Epidermal melanocyte (primary cell): ENCODE measurements around the gene SKI.
A peak's percentile ranks its signal among the peaks of the same experiment; 100 is the strongest.
"Not testable (repeated sequence)": the region's sequence is repeated elsewhere in the genome, so short reads cannot be mapped to it uniquely, and the experiment has no call there.

Experiments used
- DNase-seq: peaks from one replicate; pipeline ENCODE4 v3.0.0; 2011; ENCODE audit warnings: low spot score; ENCODE audit not compliant: insufficient read length

SKI gene

GRCh38 chr1:2291577-2291976 lies 63.5 kb downstream of the SKI start:
- DNase-seq, result no peak

GRCh38 chr1:2292725-2293450 lies 64.8 kb downstream of the SKI start:
- DNase-seq, result no peak

- no peak for DNase-seq
Observed at GRCh38 chr1:2294033-2294724, 66.1 kb downstream of the SKI start.

- DNase-seq, result no peak
Observed at GRCh38 chr1:2294725-2295078, 66.6 kb downstream of the SKI start.

GRCh38 chr1:2295526-2295925 lies 67.4 kb downstream of the SKI start:
- DNase-seq, result no peak

- DNase-seq, result not testable (repeated sequence)
Observed at GRCh38 chr1:2296211-2296610, 68.1 kb downstream of the SKI start.

GRCh38 chr1:2296614-2297013 lies 68.5 kb downstream of the SKI start:
- no peak for DNase-seq

GRCh38 chr1:2297246-2298011 lies 69.3 kb downstream of the SKI start:
- no peak for DNase-seq

GRCh38 chr1:2298685-2299084 lies 70.6 kb downstream of the SKI start:
- DNase-seq, result no peak

GRCh38 chr1:2299131-2299627 lies 71.1 kb downstream of the SKI start:
- DNase-seq, result no peak

GRCh38 chr1:2300004-2300771 lies 72.1 kb downstream of the SKI start:
- no peak for DNase-seq

- peak; percentile 75 for DNase-seq
Observed at GRCh38 chr1:2300851-2301606, 72.9 kb downstream of the SKI start.

GRCh38 chr1:2301607-2302291 lies 73.6 kb downstream of the SKI start:
- no peak for DNase-seq

GRCh38 chr1:2302292-2302925 lies 74.3 kb downstream of the SKI start:
- no peak for DNase-seq

GRCh38 chr1:2303016-2303775 lies 75.1 kb downstream of the SKI start:
- no peak for DNase-seq

GRCh38 chr1:2303781-2304180 lies 75.7 kb downstream of the SKI start:
- no peak for DNase-seq

GRCh38 chr1:2304282-2304681 lies 76.2 kb downstream of the SKI start:
- DNase-seq, result no peak

- DNase-seq, result no peak
Observed at GRCh38 chr1:2304921-2305681, 77.0 kb downstream of the SKI start.
